ENCODE measurements around the gene ANKS1B. TPM values are rescaled to one million over a fixed set of nuclear protein-coding genes. Genes with fewer than 3 reads are reported as not detected.
A peak's percentile ranks its signal among the peaks of the same experiment; 100 is the strongest.

Gene ANKS1B
- total RNA-seq, 1 experiment from 2014 or later = 5.8 TPM

DNA sequence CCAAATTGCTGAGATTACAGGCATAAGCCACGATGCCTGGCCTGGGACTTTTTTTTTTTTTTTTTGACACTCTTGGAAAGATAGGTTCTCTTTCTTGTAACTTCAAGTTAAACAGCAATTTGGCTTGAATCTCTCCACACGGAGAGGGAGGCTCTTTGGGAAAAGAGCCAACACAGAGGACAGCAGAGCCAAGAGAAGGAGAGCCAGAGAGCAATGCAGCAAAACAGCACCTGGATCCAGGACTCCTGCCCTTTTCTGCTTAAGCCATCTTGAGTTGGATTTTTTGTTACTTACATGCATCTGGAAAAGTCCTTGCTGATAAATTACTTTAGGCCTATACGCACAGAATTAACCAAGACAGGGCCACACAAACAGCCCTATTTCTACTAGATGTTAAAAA, 1162.9 kb downstream of the ANKS1B start:
- Mint-ChIP-seq H3K27me3 (ENCODE audit: low read depth) (no peaks in the 10 kb centered on the region), H3K4me1 (peaks cover 51% of the 10 kb centered on the region), H3K27ac (peak overlapping the region; percentile 56; the same call in 1 of the 2 replicates), H3K9me3 (no peaks in the 10 kb centered on the region), H3K4me3 (no peak overlapping the region), H3K36me3 (no peaks in the 10 kb centered on the region)
- ATAC-seq = no peak
- ChIA-PET CTCF (interaction anchor here (1.0 to 1.4 kb wide), 3 partner anchors 16 to 86 kb away, joined by 3 to 5 read pairs (median 4); no protein-coding TSS in a partner anchor), POLR2A (interaction anchor here (0.6 kb wide), 1 partner anchor 1201 kb away, joined by 3 read pairs; no protein-coding TSS in a partner anchor)
- TF ChIP-seq NR3C1 (CRISPR knock-in tag; conservative IDR thresholded peaks at IDR 0.05; ENCODE audit: low read depth) (no peak), ZNF423 (CRISPR knock-in tag; IDR thresholded peaks at IDR 0.05) (no peak), SP1 (CRISPR knock-in tag; conservative IDR thresholded peaks at IDR 0.05) (no peak), NFYB (CRISPR knock-in tag; conservative IDR thresholded peaks at IDR 0.05; ENCODE audit: low read depth) (no peak), ZNF671 (CRISPR knock-in tag; IDR thresholded peaks at IDR 0.05) (no peak), NR2C2 (CRISPR knock-in tag; IDR thresholded peaks at IDR 0.05) (no peak), CREB1 (CRISPR knock-in tag; IDR thresholded peaks at IDR 0.05) (no peak), TCF7 (CRISPR knock-in tag; IDR thresholded peaks at IDR 0.05; ENCODE audit: low read depth) (no peak)
- TF ChIP-seq, protein P1, sequence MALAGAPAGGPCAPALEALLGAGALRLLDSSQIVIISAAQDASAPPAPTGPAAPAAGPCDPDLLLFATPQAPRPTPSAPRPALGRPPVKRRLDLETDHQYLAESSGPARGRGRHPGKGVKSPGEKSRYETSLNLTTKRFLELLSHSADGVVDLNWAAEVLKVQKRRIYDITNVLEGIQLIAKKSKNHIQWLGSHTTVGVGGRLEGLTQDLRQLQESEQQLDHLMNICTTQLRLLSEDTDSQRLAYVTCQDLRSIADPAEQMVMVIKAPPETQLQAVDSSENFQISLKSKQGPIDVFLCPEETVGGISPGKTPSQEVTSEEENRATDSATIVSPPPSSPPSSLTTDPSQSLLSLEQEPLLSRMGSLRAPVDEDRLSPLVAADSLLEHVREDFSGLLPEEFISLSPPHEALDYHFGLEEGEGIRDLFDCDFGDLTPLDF (CRISPR knock-in tag; IDR thresholded peaks at IDR 0.05) = no peak
- TF ChIP-seq, protein P2, sequence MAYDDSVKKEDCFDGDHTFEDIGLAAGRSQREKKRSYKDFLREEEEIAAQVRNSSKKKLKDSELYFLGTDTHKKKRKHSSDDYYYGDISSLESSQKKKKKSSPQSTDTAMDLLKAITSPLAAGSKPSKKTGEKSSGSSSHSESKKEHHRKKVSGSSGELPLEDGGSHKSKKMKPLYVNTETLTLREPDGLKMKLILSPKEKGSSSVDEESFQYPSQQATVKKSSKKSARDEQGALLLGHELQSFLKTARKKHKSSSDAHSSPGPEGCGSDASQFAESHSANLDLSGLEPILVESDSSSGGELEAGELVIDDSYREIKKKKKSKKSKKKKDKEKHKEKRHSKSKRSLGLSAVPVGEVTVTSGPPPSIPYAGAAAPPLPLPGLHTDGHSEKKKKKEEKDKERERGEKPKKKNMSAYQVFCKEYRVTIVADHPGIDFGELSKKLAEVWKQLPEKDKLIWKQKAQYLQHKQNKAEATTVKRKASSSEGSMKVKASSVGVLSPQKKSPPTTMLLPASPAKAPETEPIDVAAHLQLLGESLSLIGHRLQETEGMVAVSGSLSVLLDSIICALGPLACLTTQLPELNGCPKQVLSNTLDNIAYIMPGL (CRISPR knock-in tag; IDR thresholded peaks at IDR 0.05) = no peak
- TF ChIP-seq, protein P3, sequence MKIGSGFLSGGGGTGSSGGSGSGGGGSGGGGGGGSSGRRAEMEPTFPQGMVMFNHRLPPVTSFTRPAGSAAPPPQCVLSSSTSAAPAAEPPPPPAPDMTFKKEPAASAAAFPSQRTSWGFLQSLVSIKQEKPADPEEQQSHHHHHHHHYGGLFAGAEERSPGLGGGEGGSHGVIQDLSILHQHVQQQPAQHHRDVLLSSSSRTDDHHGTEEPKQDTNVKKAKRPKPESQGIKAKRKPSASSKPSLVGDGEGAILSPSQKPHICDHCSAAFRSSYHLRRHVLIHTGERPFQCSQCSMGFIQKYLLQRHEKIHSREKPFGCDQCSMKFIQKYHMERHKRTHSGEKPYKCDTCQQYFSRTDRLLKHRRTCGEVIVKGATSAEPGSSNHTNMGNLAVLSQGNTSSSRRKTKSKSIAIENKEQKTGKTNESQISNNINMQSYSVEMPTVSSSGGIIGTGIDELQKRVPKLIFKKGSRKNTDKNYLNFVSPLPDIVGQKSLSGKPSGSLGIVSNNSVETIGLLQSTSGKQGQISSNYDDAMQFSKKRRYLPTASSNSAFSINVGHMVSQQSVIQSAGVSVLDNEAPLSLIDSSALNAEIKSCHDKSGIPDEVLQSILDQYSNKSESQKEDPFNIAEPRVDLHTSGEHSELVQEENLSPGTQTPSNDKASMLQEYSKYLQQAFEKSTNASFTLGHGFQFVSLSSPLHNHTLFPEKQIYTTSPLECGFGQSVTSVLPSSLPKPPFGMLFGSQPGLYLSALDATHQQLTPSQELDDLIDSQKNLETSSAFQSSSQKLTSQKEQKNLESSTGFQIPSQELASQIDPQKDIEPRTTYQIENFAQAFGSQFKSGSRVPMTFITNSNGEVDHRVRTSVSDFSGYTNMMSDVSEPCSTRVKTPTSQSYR (CRISPR knock-in tag; IDR thresholded peaks at IDR 0.05) = no peak
- TF ChIP-seq, protein P4, sequence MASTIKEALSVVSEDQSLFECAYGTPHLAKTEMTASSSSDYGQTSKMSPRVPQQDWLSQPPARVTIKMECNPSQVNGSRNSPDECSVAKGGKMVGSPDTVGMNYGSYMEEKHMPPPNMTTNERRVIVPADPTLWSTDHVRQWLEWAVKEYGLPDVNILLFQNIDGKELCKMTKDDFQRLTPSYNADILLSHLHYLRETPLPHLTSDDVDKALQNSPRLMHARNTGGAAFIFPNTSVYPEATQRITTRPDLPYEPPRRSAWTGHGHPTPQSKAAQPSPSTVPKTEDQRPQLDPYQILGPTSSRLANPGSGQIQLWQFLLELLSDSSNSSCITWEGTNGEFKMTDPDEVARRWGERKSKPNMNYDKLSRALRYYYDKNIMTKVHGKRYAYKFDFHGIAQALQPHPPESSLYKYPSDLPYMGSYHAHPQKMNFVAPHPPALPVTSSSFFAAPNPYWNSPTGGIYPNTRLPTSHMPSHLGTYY (CRISPR knock-in tag; IDR thresholded peaks at IDR 0.05) = no peak
- DNase-seq (ENCODE audit: low spot score) = no peak

DNA sequence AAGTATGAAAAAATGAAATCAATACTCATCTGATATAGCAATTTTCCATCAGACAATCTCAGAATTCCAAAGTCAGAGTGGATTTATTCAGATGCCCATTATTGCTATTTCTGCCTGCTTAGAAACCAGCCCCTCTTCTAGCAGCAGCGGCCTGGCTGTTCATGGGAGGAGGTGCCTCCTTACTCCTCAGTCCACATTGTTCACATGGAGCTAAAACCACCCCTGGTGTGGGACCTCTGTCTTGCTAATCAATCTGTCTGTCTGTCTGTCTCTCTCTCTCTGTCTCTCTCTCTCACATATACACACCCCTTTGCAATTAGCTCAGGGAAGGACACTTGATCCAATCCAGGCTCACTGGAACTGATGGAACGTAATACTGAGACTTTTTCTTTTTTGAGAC, 1163.5 kb downstream of the ANKS1B start:
- H3K27me3 Mint-ChIP-seq (ENCODE audit: low read depth) = no peaks in the 10 kb centered on the region
- H3K4me3 Mint-ChIP-seq = no peak overlapping the region
- H3K9me3 Mint-ChIP-seq = no peaks in the 10 kb centered on the region
- peaks cover 46% of the 10 kb centered on the region for H3K4me1 Mint-ChIP-seq
- TF ChIP-seq, protein P5, sequence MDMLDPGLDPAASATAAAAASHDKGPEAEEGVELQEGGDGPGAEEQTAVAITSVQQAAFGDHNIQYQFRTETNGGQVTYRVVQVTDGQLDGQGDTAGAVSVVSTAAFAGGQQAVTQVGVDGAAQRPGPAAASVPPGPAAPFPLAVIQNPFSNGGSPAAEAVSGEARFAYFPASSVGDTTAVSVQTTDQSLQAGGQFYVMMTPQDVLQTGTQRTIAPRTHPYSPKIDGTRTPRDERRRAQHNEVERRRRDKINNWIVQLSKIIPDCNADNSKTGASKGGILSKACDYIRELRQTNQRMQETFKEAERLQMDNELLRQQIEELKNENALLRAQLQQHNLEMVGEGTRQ (CRISPR knock-in tag; IDR thresholded peaks at IDR 0.05) = 0 out of 2 replicates have a peak, but pooled peaks have one; percentile 15
- TF ChIP-seq RORB (CRISPR knock-in tag; IDR thresholded peaks at IDR 0.05) = no peak
- TF ChIP-seq NR1H2 (CRISPR knock-in tag; IDR thresholded peaks at IDR 0.05) = no peak
- ATAC-seq (peak; percentile 88), DNase-seq (ENCODE audit: low spot score) (peak; percentile 27)
- CTCF ChIA-PET = interaction anchor here (1.0 to 1.4 kb wide), 4 partner anchors 17 to 177 kb away, joined by 3 to 5 read pairs (median 4); no protein-coding TSS in a partner anchor
- no peaks in the 10 kb centered on the region for H3K36me3 Mint-ChIP-seq
- POLR2A ChIA-PET = interaction anchor here (0.6 kb wide), 1 partner anchor 1200 kb away, joined by 3 read pairs; no protein-coding TSS in a partner anchor
- peak overlapping the region; percentile 12 for H3K27ac Mint-ChIP-seq
